ENCODE data around the gene ICAM5.
"Not testable (repeated sequence)": the region's sequence is repeated elsewhere in the genome, so short reads cannot be mapped to it uniquely, and the experiment has no call there.

Gene ICAM5

DNA sequence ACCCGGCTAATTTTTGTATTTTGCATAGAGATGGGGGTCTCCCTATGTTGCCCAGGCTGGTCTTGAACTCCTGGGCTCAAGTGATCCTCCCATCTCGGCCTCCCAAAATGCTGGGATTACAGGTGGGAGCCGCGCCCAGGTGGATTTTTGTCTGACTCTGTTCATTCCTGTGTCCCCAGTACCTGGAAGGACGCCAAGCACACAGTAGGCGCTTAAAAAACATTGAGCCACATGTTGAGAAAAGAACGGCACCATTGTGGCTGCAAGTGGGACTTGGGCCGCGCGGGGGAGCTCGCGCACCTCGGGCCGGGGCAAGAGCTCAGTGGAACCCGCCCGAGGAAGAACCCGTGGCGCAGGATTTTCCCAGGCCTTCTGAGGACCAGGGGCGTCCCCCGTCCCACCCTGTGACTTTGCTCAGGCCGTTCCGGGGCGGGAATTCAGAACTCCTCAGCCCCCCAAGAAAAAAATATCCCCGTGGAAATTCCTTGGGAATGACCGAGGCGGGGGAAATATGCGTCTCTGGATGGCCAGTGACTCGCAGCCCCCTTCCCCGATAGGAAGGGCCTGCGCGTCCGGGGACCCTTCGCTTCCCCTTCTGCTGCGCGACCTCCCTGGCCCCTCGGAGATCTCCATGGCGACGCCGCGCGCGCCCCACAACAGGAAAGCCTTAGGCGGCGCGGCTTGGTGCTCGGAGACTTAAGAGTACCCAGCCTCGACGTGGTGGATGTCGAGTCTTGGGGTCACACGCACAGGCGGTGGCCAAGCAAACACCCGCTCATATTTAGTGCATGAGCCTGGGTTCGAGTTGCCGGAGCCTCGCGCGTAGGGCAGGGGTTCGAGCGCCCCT, 20.2 kb upstream of the ICAM5 start:
- in situ Hi-C loops (cut with HindIII; ENCODE audit: low pct_ligation_motif_present, low pct_unique_long_range_greater_than_20kb, low sequenced_read_pairs): no loop called here
- DNase-seq: peak; percentile 65

DNA sequence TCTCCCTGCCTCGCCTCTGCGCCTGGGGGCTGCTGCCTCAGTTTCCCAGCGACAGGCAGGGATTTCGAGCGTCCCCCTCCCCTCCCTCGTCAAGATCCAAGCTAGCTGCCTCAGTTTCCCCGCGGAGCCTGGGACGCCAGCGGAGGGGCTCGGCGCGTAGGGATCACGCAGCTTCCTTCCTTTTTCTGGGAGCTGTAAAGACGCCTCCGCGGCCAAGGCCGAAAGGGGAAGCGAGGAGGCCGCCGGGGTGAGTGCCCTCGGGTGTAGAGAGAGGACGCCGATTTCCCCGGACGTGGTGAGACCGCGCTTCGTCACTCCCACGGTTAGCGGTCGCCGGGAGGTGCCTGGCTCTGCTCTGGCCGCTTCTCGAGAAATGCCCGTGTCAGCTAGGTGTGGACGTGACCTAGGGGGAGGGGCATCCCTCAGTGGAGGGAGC, 19.6 kb upstream of the ICAM5 start:
- in situ Hi-C loops (cut with HindIII; ENCODE audit: low pct_ligation_motif_present, low pct_unique_long_range_greater_than_20kb, low sequenced_read_pairs): no loop called here
- no peak for DNase-seq

DNA sequence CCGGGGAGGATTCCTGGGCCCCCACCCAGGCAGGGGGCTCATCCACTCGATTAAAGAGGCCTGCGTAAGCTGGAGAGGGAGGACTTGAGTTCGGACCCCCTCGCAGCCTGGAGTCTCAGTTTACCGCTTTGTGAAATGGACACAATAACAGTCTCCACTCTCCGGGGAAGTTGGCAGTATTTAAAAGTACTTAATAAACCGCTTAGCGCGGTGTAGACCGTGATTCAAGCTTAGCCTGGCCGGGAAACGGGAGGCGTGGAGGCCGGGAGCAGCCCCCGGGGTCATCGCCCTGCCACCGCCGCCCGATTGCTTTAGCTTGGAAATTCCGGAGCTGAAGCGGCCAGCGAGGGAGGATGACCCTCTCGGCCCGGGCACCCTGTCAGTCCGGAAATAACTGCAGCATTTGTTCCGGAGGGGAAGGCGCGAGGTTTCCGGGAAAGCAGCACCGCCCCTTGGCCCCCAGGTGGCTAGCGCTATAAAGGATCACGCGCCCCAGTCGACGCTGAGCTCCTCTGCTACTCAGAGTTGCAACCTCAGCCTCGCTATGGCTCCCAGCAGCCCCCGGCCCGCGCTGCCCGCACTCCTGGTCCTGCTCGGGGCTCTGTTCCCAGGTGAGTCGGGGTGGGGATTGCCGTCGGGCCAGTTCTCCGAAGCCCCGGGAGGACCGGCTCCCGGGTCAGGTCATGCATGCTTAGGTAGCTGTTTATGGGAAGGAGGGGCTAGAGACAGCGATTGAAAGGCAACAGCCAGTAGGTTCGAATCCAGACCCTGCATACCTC, 18.9 kb upstream of the ICAM5 start, which contains the start of gene ICAM1:
Gene ICAM1, plus strand, starts transcription at position 505 of the 779 bp plus-strand sequence. Its CDS starts 40 bp downstream, at position 545.
- in situ Hi-C loops (cut with HindIII; ENCODE audit: low pct_ligation_motif_present, low pct_unique_long_range_greater_than_20kb, low sequenced_read_pairs): no loop called here
- no peak for DNase-seq

DNA sequence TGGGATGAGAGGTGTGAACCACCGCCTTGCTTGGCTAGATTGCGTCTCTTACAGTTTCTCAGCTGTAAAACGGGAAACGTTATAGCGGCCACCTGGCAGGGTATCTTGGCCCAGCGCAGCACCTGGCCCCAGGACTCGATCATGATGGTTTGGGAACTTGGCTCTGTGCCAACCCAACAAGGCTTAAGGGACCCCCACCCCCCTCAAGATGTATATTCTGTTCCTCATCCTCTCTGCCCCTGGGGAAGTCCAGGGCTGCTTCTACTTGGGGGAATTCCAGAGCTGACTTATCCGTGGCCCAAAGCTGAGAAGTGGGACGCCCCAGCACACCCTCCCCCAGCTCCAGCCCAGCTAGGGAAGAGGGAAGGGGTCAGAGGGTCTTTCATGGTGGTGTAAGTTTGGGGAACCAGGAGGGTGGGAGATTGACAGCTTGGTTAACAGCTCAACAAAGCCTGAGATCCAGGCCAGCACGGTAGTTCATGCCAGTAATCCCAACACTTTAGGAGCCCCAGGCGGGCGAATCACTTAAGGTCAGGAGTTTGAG, 18.1 kb upstream of the ICAM5 start:
- in situ Hi-C loops (cut with HindIII; ENCODE audit: low pct_ligation_motif_present, low pct_unique_long_range_greater_than_20kb, low sequenced_read_pairs): no loop called here
- DNase-seq: no peak

DNA sequence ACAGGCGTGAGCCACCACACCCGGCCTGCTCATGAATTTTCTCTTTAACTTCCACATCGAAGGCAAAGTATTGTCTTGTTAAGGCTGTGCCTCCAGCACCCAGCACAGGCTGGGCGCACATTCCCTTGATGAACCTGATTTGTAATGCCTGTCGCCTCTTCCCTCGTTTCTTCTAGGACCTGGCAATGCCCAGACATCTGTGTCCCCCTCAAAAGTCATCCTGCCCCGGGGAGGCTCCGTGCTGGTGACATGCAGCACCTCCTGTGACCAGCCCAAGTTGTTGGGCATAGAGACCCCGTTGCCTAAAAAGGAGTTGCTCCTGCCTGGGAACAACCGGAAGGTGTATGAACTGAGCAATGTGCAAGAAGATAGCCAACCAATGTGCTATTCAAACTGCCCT, 15.2 kb upstream of the ICAM5 start:
- DNase-seq: no peak
- in situ Hi-C loops (cut with HindIII; ENCODE audit: low pct_ligation_motif_present, low pct_unique_long_range_greater_than_20kb, low sequenced_read_pairs): no loop called here

DNA sequence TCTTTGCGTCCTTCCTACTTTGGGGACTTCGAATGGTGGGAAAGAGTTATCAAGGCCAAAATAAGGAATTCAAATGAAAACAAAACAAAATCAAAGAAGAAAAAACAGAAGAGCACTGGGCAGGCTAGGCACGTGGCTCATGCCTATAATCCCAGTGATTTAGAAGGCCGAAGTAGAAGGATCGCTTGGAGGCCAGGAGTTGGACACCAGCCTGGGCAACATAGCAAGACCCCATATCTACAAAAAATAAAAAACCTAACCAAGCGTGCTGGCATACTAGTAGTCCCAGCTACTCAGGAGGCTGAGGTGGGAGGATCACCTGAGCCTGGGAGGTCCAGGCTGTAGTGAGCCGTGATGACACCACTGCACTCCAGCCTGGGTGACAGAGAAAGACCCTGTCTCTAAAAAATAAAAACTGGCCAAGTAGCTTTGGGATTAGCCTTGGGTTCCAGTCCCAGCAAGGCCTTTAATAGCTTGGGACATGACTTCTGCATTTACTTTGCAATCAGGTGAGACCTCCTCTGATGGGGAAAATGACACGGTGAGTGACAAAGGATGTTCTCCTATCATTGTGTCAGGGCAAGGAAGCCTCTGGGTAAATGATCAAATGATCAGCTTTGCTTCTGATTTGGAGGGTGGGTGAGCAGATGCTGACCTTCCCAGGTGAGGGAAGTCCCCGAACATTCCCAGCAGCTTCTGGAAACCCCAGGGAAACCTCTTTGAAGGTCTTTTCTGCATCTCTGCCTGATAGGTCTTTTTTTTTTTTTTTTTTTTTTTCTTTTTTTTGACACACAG, 11.8 kb upstream of the ICAM5 start:
- in situ Hi-C loops (cut with HindIII; ENCODE audit: low pct_ligation_motif_present, low pct_unique_long_range_greater_than_20kb, low sequenced_read_pairs): no loop called here
- no peak for DNase-seq

DNA sequence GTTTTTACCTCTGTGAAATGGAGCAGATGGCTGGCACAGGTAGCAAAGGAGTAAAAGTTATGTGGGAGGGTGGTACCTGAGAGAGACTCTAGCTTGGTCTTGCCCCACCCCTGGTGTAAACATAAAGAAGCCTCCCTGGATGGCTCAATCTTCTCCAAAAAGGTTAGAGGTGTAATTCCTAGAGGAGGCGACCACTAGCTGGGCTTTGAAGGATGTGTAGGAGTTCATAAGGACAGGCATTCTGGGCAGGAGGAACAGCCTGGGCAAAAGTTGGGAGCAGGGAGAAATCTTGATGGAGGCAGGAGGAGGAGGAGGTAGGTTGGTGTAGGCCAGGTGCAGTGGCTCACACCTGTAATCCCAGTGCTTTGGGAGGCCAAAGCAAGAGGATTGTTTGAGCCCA, 10.8 kb upstream of the ICAM5 start:
- in situ Hi-C loops (cut with HindIII; ENCODE audit: low pct_ligation_motif_present, low pct_unique_long_range_greater_than_20kb, low sequenced_read_pairs): no loop called here

DNA sequence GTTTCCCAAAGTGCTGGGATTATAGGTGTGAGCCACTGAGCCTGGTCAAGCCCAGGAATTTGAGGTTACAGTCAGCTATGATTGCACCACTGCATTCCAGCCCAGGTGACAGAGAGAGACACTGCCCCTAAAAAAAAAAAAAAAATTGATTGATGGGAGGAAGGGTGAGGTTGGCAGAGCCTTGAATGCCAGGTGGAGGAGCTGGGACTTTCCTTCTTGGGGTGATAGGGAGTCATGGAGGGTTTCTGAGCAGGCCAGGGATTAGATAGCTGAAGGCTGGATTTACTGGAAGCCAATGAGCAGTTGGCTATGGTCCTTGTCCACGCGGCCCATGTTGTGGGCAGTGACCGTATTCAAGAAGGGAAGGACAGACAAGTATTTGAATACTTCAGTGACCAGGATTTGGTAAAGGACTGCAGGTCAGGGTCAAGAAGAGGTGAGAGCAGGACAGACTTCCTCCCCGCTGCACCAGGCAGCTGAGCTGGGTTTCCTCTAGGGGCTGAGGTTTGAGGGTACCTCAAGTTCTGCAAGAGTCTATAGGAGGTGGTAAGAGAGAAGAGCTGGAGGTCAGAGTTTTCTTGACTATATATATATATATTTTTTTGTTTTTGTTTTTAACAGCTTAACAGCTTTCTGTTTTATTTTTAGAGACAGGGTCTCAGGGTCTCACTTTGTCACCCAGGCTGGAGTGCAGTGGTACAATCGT, 9.9 kb upstream of the ICAM5 start:
- DNase-seq: no peak
- in situ Hi-C loops (cut with HindIII; ENCODE audit: low pct_ligation_motif_present, low pct_unique_long_range_greater_than_20kb, low sequenced_read_pairs): no loop called here

More for the DNA sequence above, 10.8 kb upstream of the ICAM5 start:
- no peak for DNase-seq

DNA sequence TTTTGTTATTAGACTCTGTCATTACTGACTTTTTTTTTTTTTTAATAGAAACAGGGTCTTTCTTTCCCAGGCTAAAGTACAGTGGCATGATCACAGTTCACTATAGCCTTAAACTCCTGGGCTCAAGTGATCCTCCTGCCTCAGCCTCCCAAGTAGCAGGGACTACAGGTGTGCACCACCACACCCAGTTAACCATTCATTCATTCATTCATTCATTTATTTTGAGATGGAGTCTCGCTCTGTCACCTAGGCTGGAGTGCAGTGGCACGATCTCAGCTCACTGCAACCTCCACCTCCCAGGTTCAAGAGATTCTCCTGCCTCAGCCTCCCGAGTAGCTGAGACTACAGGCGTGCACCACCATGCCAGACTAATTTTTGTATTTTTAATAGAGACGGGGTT, 7.7 kb upstream of the ICAM5 start:
- DNase-seq; in situ Hi-C loops (cut with HindIII; ENCODE audit: low pct_ligation_motif_present, low pct_unique_long_range_greater_than_20kb, low sequenced_read_pairs): not testable (repeated sequence)

DNA sequence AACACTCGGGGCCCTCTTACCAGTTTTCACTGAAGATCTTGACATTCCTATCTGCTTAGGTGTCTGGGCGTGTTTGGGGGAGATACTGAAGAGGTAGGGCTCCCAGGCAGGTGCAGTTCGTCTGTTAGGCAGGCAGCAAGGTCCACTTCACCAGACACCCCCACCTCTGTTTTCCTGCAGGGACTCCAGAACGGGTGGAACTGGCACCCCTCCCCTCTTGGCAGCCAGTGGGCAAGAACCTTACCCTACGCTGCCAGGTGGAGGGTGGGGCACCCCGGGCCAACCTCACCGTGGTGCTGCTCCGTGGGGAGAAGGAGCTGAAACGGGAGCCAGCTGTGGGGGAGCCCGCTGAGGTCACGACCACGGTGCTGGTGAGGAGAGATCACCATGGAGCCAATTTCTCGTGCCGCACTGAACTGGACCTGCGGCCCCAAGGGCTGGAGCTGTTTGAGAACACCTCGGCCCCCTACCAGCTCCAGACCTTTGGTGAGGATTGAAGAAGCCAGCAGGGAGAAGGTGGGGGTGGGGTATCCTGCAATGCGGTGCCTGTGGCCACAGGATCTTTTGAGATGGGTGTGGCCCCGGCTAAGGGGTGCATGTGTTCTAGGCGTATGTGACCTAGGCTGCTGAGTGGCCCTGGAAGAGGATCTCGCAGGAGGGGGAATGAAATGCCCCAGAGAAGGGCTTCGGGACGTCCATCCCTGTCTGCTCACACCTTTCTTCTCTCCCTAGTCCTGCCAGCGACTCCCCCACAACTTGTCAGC, 6.3 kb upstream of the ICAM5 start:
- in situ Hi-C loops (cut with HindIII; ENCODE audit: low pct_ligation_motif_present, low pct_unique_long_range_greater_than_20kb, low sequenced_read_pairs): no loop called here
- no peak for DNase-seq

DNA sequence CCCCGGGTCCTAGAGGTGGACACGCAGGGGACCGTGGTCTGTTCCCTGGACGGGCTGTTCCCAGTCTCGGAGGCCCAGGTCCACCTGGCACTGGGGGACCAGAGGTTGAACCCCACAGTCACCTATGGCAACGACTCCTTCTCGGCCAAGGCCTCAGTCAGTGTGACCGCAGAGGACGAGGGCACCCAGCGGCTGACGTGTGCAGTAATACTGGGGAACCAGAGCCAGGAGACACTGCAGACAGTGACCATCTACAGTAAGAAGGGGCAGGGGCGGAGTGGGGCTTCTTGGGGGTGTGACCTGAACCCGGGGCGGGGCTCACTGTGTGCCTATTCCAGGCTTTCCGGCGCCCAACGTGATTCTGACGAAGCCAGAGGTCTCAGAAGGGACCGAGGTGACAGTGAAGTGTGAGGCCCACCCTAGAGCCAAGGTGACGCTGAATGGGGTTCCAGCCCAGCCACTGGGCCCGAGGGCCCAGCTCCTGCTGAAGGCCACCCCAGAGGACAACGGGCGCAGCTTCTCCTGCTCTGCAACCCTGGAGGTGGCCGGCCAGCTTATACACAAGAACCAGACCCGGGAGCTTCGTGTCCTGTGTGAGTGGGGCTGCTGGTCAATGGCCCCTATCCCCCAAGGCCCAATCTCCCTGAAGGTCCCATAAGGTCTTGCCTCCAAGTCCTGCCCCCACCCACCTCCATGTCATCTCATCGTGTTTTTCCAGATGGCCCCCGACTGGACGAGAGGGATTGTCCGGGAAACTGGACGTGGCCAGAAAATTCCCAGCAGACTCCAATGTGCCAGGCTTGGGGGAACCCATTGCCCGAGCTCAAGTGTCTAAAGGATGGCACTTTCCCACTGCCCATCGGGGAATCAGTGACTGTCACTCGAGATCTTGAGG, 5.4 kb upstream of the ICAM5 start:
- no peak for DNase-seq
- in situ Hi-C loops (cut with HindIII; ENCODE audit: low pct_ligation_motif_present, low pct_unique_long_range_greater_than_20kb, low sequenced_read_pairs): no loop called here

DNA sequence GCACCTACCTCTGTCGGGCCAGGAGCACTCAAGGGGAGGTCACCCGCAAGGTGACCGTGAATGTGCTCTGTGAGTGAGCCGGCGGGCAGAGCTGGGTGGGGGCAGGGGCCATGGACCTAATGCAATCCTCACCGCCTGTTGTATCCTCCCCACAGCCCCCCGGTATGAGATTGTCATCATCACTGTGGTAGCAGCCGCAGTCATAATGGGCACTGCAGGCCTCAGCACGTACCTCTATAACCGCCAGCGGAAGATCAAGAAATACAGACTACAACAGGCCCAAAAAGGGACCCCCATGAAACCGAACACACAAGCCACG, 4.8 kb upstream of the ICAM5 start:
- no peak for DNase-seq
- in situ Hi-C loops (cut with HindIII; ENCODE audit: low pct_ligation_motif_present, low pct_unique_long_range_greater_than_20kb, low sequenced_read_pairs): no loop called here

DNA sequence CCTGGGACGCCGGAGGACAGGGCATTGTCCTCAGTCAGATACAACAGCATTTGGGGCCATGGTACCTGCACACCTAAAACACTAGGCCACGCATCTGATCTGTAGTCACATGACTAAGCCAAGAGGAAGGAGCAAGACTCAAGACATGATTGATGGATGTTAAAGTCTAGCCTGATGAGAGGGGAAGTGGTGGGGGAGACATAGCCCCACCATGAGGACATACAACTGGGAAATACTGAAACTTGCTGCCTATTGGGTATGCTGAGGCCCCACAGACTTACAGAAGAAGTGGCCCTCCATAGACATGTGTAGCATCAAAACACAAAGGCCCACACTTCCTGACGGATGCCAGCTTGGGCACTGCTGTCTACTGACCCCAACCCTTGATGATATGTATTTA, 4.4 kb upstream of the ICAM5 start:
- no peak for DNase-seq

DNA sequence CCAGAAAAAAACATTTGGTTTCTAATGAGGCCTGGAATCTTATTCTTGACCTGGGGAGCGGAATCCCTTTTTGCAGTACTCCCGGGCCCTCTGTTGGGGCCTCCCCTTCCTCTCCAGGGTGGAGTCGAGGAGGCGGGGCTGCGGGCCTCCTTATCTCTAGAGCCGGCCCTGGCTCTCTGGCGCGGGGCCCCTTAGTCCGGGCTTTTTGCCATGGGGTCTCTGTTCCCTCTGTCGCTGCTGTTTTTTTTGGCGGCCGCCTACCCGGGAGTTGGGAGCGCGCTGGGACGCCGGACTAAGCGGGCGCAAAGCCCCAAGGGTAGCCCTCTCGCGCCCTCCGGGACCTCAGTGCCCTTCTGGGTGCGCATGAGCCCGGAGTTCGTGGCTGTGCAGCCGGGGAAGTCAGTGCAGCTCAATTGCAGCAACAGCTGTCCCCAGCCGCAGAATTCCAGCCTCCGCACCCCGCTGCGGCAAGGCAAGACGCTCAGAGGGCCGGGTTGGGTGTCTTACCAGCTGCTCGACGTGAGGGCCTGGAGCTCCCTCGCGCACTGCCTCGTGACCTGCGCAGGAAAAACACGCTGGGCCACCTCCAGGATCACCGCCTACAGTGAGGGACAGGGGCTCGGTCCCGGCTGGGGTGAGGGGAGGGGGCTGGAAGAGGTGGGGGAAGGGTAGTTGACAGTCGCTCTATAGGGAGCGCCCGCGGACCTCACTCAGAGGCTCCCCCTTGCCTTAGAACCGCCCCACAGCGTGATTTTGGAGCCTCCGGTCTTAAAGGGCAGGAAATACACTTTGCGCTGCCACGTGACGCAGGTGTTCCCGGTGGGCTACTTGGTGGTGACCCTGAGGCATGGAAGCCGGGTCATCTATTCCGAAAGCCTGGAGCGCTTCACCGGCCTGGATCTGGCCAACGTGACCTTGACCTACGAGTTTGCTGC, 2.7 kb upstream of the ICAM5 start, which contains the start of gene ICAM4:
Gene ICAM4, plus strand, starts transcription at position 153 of the 935 bp plus-strand sequence. Its CDS starts 58 bp downstream, at position 211.
- in situ Hi-C loops (cut with HindIII; ENCODE audit: low pct_ligation_motif_present, low pct_unique_long_range_greater_than_20kb, low sequenced_read_pairs): no loop called here
- no peak for DNase-seq

More for the DNA sequence above, 4.4 kb upstream of the ICAM5 start:
- in situ Hi-C loops (cut with HindIII; ENCODE audit: low pct_ligation_motif_present, low pct_unique_long_range_greater_than_20kb, low sequenced_read_pairs): no loop called here

DNA sequence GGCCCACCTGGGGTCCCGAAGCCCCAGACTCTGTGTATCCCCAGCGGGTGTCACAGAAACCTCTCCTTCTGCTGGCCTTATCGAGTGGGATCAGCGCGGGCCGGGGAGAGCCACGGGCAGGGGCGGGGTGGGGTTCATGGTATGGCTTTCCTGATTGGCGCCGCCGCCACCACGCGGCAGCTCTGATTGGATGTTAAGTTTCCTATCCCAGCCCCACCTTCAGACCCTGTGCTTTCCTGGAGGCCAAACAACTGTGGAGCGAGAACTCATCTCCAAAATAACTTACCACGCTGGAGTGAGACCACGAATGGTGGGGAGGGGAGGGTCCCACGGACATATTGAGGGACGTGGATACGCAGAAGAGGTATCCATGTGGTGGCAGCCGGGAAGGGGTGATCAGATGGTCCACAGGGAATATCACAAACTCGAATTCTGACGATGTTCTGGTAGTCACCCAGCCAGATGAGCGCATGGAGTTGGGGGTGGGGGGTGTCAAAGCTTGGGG, 1.0 kb upstream of the ICAM5 start:
- DNase-seq: peak; percentile 65
- in situ Hi-C loops (cut with HindIII; ENCODE audit: low pct_ligation_motif_present, low pct_unique_long_range_greater_than_20kb, low sequenced_read_pairs): no loop called here
